K562 (cell line): ENCODE results near the gene ELK1. TPM values are rescaled to one million over a fixed set of nuclear protein-coding genes. Genes with fewer than 3 reads are reported as not detected.

Experiments used
- ATAC-seq: fragments of 200-7000 bp; cut with Tn5 transposase; 3 replicates; pipeline ENCODE4 v1.9.1; 2020; ENCODE audit warnings: moderate library complexity
- BruUV-seq: library from RNA; stranded (reverse); fragments of 400-500 nt; replicated peaks from 2 replicates; lab custom pipeline; 2021; lab: Mats Ljungman, UMichigan
- CTCF ChIA-PET: fragments of 300-600 bp; formaldehyde crosslinking; extraction: SDS; loops from one replicate; lab custom pipeline; 2021; ENCODE audit warnings: low intra/inter-chr PET ratio; lab: Yijun Ruan, JAX
- POLR2A ChIA-PET: fragments of 300-600, 350-650 bp; sonication (Branson Sonifier 250); formaldehyde crosslinking; extraction: SDS; loops from one replicate; lab custom pipeline; 2021; ENCODE audit warnings: antibody characterized with exemption, inconsistent platforms; lab: Yijun Ruan, JAX
- DNase-seq, 4 experiments: peaks; one replicate each; pipeline versions ENCODE4 v3.0.0 to v3.0.0-alpha.2; 2011 to 2018; ENCODE audit warnings: low spot score in 3 of 4, mixed read lengths in 3 of 4; ENCODE audit errors: extremely low read depth in 1 of 4
- FAIRE-seq: peaks from 2 replicates; lab custom pipeline; 2011; peaks lifted over from hg19 to GRCh38; lab: Jason Lieb, UNC
- H2AFZ ChIP-seq: 2 replicates; pipeline ENCODE4 v1.6.0; 2011; ENCODE audit warnings: low read depth, low read length, control low read depth, inconsistent platforms
- H3K27ac ChIP-seq: fragments of 200-600 bp; 3 replicates; pipeline ENCODE4 v1.8.0; 2011; ENCODE audit warnings: low read depth, mild to moderate bottlenecking, control low read depth, inconsistent platforms, low read length, moderate library complexity, mixed read lengths; ENCODE audit errors: extremely low read depth
- H3K27me3 ChIP-seq, 2 experiments: fragments of 300-600 bp in 1 of 2; 2 replicates in 1 of 2; 3 replicates in 1 of 2; pipeline versions ENCODE4 v1.6.0 to v1.8.0; 2011; ENCODE audit warnings: inconsistent platforms in 2 of 2, low read length in 2 of 2, mild to moderate bottlenecking in 1 of 2, mixed read lengths in 1 of 2, moderate library complexity in 1 of 2; ENCODE audit not compliant: control insufficient read depth in 2 of 2, insufficient read depth in 2 of 2
- H3K36me3 ChIP-seq: fragments of 300-600 bp; 3 replicates; pipeline ENCODE4 v1.8.0; 2011; ENCODE audit warnings: mild to moderate bottlenecking, low read length, inconsistent platforms; ENCODE audit not compliant: control insufficient read depth, insufficient read depth
- H3K4me1 ChIP-seq, 2 experiments: fragments of 200-600 bp in 1 of 2; replicated peaks in 1 of 2; 2 replicates in 1 of 2; 3 replicates in 1 of 2; pipeline versions ENCODE4 v1.5.1 to v1.8.0; 2011; ENCODE audit warnings: inconsistent platforms in 2 of 2, low read length in 2 of 2, mild to moderate bottlenecking in 1 of 2, mixed read lengths in 1 of 2, moderate library complexity in 1 of 2; ENCODE audit not compliant: control insufficient read depth in 2 of 2, insufficient read depth in 2 of 2
- H3K4me2 ChIP-seq: 2 replicates; pipeline ENCODE4 v1.6.1; 2011; ENCODE audit warnings: low read length, control low read depth, inconsistent platforms, mixed read lengths; ENCODE audit not compliant: insufficient read depth
- H3K4me3 ChIP-seq: fragments of 200-600 bp; sonication (generic), shearing (Covaris generic); 2 replicates; pipeline ENCODE4 v1.5.1; 2016; ENCODE audit warnings: control low read depth, inconsistent platforms
- H3K79me2 ChIP-seq: fragments of 200-600 bp; 3 replicates; pipeline ENCODE4 v1.8.0; 2011; ENCODE audit warnings: low read length, inconsistent platforms; ENCODE audit not compliant: control insufficient read depth, insufficient read depth
- H3K9ac ChIP-seq, 2 experiments: 2 replicates each; pipeline versions ENCODE4 v1.6.0 to v1.6.1; 2011; ENCODE audit warnings: low read depth in 2 of 2, low read length in 2 of 2, control low read depth in 1 of 2, inconsistent platforms in 1 of 2, mild to moderate bottlenecking in 1 of 2, mixed read lengths in 1 of 2; ENCODE audit not compliant: insufficient read depth in 1 of 2
- H3K9me1 ChIP-seq: one replicate; pipeline ENCODE4 v1.6.0; 2011; ENCODE audit warnings: inconsistent platforms, mild to moderate bottlenecking, low read length, moderate library complexity; ENCODE audit not compliant: control insufficient read depth, insufficient read depth
- H3K9me3 ChIP-seq: replicated peaks from 2 replicates; pipeline ENCODE4 v1.5.1; 2011; ENCODE audit warnings: low read depth, low read length, inconsistent platforms; ENCODE audit not compliant: control insufficient read depth, insufficient read depth
- H4K20me1 ChIP-seq: replicated peaks from 2 replicates; pipeline ENCODE4 v1.6.1; 2011; ENCODE audit warnings: low read length, inconsistent platforms, mixed read lengths; ENCODE audit not compliant: control insufficient read depth, insufficient read depth
- LCOR ChIP-seq: sonication (generic); formaldehyde crosslinking; IDR thresholded peaks from 2 replicates; pipeline ENCODE4 v1.8.0; 2022; ENCODE audit warnings: mild to moderate bottlenecking, missing genetic modification reagents
- MYBL2 ChIP-seq, 2 experiments: fragments of 450-650 bp in 1 of 2; sonication (generic) in 1 of 2; formaldehyde crosslinking in 1 of 2; IDR thresholded peaks; 2 replicates each; pipeline versions ENCODE4 v1.6.1 to v1.8.1; 2017 to 2022; ENCODE audit warnings: borderline replicate concordance in 1 of 2, inconsistent platforms in 1 of 2, low read depth in 1 of 2, mild to moderate bottlenecking in 1 of 2, missing genetic modification reagents in 1 of 2, moderate library complexity in 1 of 2
- NFIC ChIP-seq: fragments of 450-650 bp; IDR thresholded peaks from 2 replicates; pipeline ENCODE4 v1.6.1; 2017; ENCODE audit warnings: mild to moderate bottlenecking, inconsistent platforms
- OTX1 ChIP-seq: fragments of 450-650 bp; formaldehyde crosslinking; IDR thresholded peaks from 2 replicates; pipeline ENCODE4 v1.4.0; 2022; ENCODE audit warnings: mild to moderate bottlenecking
- PCBP1 ChIP-seq: fragments of 200-400 bp; formaldehyde crosslinking; IDR thresholded peaks from 2 replicates; pipeline ENCODE4 v1.6.1; 2018; ENCODE audit warnings: mild to moderate bottlenecking, low read depth, low read length; ENCODE audit not compliant: poor library complexity, severe bottlenecking
- ZC3H4 ChIP-seq: sonication (generic); formaldehyde crosslinking; IDR thresholded peaks from 2 replicates; pipeline ENCODE4 v1.9.0; 2021; ENCODE audit warnings: missing genetic modification reagents, borderline replicate concordance
- ZNF41 ChIP-seq: fragments of 250-450 bp; sonication (Bioruptor Pico); conservative IDR thresholded peaks from 2 replicates; pipeline ENCODE4 v1.4.0; 2020; ENCODE audit warnings: mild to moderate bottlenecking
- ZSCAN32 ChIP-seq: fragments of 450-650 bp; formaldehyde crosslinking; IDR thresholded peaks from 2 replicates; pipeline ENCODE4 v1.4.0; 2020; ENCODE audit warnings: mild to moderate bottlenecking, moderate library complexity
- WGBS: fragments of 100-300 bp; shearing (Covaris generic); methylation state at CpG from one replicate; pipeline ENCODE4 v1.1.6; 2016; ENCODE audit warnings: low coverage, mixed read lengths; ENCODE audit not compliant: insufficient coverage; ENCODE audit errors: missing lambda C conversion rate; 5-methylcytosine and 5-hydroxymethylcytosine counted together
- in situ Hi-C: fragments of 300-500 bp; cut with MboI; formaldehyde crosslinking; loops from 4 replicates; pipeline ENCODE4 v1.15.0; 2018; ENCODE audit warnings: inconsistent platforms, mixed read lengths
- intact Hi-C: fragments of 100-400 bp; cut with micrococcal nuclease; formaldehyde crosslinking; loops from 2 replicates; pipeline ENCODE4 v1.14.2; 2022
- polyA plus RNA-seq, 8 experiments: library from polyadenylated mRNA; depleted of rRNA in 4 of 8; stranded (reverse) in 5 of 8; unstranded in 3 of 8; fragments of >200 nt; fragmentation: Nextera tagmentation in 2 of 8; fragmentation: Illumina TruSeq in 1 of 8; extraction: Ambion mirVana in 2 of 8; extraction: Trizol in 1 of 8; gene quantifications; 2 replicates each; pipeline versions ENCODE4 v1.2.1 to v1.2.3, GENCODE V29; 2011 to 2014; ENCODE audit warnings: inconsistent platforms in 1 of 8, missing spikeins in 1 of 8
- total RNA-seq, 7 experiments: library from RNA; depleted of rRNA in 6 of 7; stranded (reverse); fragments of >200 nt in 6 of 7; fragmentation: Illumina TruSeq in 2 of 7; extraction: Trizol in 2 of 7; gene quantifications; 2 replicates each; pipeline versions ENCODE4 v1.2.1 to v1.2.3, GENCODE V29; 2011 to 2021; ENCODE audit warnings: low replicate concordance in 1 of 7

The ELK1 gene
- total and polyA plus RNA-seq, 9 of the 15 experiments (the other 6 are each of a cell fraction or from before 2014, with no cell fraction given): 4.4 to 74.9 (median 26.5) TPM

DNA sequence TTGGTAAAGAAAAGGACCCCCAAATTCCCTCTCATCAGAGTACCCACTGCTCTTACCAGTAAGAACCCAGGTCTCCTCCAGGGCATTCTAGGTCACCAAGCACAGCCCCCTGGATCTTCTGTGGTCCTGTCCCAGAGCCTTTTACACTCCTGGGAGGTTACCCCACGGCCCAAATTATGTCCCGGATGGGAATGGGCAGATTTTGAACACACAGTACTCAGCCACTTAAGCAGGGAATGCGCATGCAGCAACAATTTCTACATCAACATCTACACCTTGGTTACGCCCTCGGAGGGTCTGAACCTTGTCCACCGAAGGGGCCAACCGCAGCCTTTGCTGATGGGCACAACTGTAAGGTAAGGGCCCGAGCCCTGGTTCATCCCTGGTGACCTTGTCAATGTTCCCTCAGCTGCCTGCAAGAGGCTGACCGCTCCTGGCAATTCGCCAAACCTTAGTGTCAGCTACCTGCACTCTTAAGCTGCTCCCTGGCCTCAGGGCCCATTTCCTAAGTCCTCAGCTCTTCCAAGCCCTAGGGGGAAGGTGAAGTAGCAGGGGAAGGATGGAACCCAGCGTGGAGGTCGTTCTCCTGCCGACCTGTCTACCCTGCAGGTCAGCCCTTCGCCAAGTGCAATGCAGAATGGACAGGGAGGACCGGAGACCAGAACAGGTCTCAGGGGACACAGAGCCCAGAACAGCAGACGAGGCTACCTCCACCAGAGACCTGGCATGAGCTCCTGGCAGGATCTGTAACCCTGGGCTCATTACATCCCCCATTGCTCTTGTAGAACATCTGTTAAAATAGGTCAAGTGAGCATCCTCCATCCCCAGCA lies 62.2 kb downstream of the ELK1 start:
- Histone ChIP-seq H3K9ac (0 out of 4 replicates have a peak overlapping the region, but pooled peaks of 1 of the 2 experiments have one; percentile 9), H3K27ac (no peak overlapping the region), H4K20me1 (no peaks in the 10 kb centered on the region), H3K79me2 (peaks cover 14% of the 10 kb centered on the region), H3K9me3 (no peaks in the 10 kb centered on the region), H3K4me3 (no peak overlapping the region), H3K27me3 (no peaks in the 10 kb centered on the region), H3K9me1 (no peaks in the 10 kb centered on the region), H2AFZ (no peak overlapping the region), H3K36me3 (peaks cover 36% of the 10 kb centered on the region; the same call in 2 of the 3 replicates), H3K4me2 (no peak overlapping the region), H3K4me1 (peaks cover 6 to 12% of the 10 kb centered on the region in 2 experiments; a peak in 4 of 5 replicates)
- CTCF ChIA-PET: no interaction called here
- POLR2A ChIA-PET: no interaction called here
- intact Hi-C loops (no loop called here), in situ Hi-C loops (no loop called here)
- 65% methylated on average over 13 of the region's 16 CpGs for WGBS
- DNase-seq (peak in 1 of 4 experiments; percentile 35), ATAC-seq (no peak), FAIRE-seq (no peak)
- no peak for TF ChIP-seq ZSCAN32
- TF ChIP-seq ZNF41 (CRISPR knock-in tag): no peak
- no peak for TF ChIP-seq PCBP1
- no peak for TF ChIP-seq MYBL2 (IDR thresholded peaks at IDR 0.05; ENCODE audit: low read depth)
- no peak for TF ChIP-seq MYBL2 (CRISPR knock-in tag; IDR thresholded peaks at IDR 0.05; ENCODE audit: borderline replicate concordance)
- peak; percentile 92 for TF ChIP-seq NFIC
- no peak for TF ChIP-seq LCOR (CRISPR knock-in tag)
- TF ChIP-seq ZC3H4 (CRISPR knock-in tag): no peak
- no peak for TF ChIP-seq OTX1 (CRISPR knock-in tag)
- no TSS peak for BruUV-seq
